SK-N-SH treated with all-trans-retinoic acid at 6 μM for 48 hours (cell line): Measurements from ENCODE around the gene TMEM107.

Source experiments
- ATAC-seq: fragments of 200-7000 bp; cut with Tn5 transposase; 3 replicates; pipeline ENCODE4 v1.9.1; 2020; ENCODE audit warnings: mild to moderate bottlenecking, moderate library complexity
- ARNTL ChIP-seq: fragments of 450-650 bp; formaldehyde crosslinking; IDR thresholded peaks from 2 replicates; pipeline ENCODE4 v1.5.0; 2020; ENCODE audit warnings: low read depth, mild to moderate bottlenecking, moderate library complexity, borderline replicate concordance
- CREB5 ChIP-seq: fragments of 250-450 bp; sonication (Bioruptor Pico); IDR thresholded peaks from 2 replicates; pipeline ENCODE4 v1.5.1; 2020; ENCODE audit warnings: low read depth, mild to moderate bottlenecking, moderate library complexity
- CSDC2 ChIP-seq: fragments of 250-450 bp; sonication (Bioruptor Pico); IDR thresholded peaks from 2 replicates; pipeline ENCODE4 v1.5.0; 2020; ENCODE audit warnings: mild to moderate bottlenecking, moderate library complexity
- CSRNP3 ChIP-seq: fragments of 250-450 bp; sonication (Bioruptor Pico); IDR thresholded peaks from 2 replicates; pipeline ENCODE4 v1.5.1; 2021; ENCODE audit warnings: mild to moderate bottlenecking, moderate library complexity
- ESRRG ChIP-seq: fragments of 250-450 bp; sonication (Bioruptor Pico); IDR thresholded peaks from 2 replicates; pipeline ENCODE4 v1.6.1; 2021; ENCODE audit warnings: mild to moderate bottlenecking
- GLIS3 ChIP-seq: fragments of 250-450 bp; sonication (Bioruptor Pico); IDR thresholded peaks from 2 replicates; pipeline ENCODE4 v1.5.0; 2020; ENCODE audit warnings: mild to moderate bottlenecking, moderate library complexity
- ISL1 ChIP-seq: fragments of 250-450 bp; sonication (Bioruptor Pico); IDR thresholded peaks from 2 replicates; pipeline ENCODE4 v2.1.2; 2022; ENCODE audit warnings: mild to moderate bottlenecking, moderate library complexity
- OSR1 ChIP-seq: fragments of 250-450 bp; sonication (Bioruptor Pico); IDR thresholded peaks from 2 replicates; pipeline ENCODE4 v1.8.0; 2022; ENCODE audit warnings: moderate library complexity, mild to moderate bottlenecking, inconsistent platforms
- PATZ1 ChIP-seq: fragments of 250-450 bp; sonication (Bioruptor Pico); IDR thresholded peaks from 2 replicates; pipeline ENCODE4 v1.8.0; 2020; ENCODE audit warnings: mild to moderate bottlenecking, moderate library complexity, borderline replicate concordance
- PPARA ChIP-seq: fragments of 250-450 bp; sonication (Bioruptor Pico); IDR thresholded peaks from 2 replicates; pipeline ENCODE4 v1.5.0; 2020; ENCODE audit warnings: mild to moderate bottlenecking, borderline replicate concordance
- RARB ChIP-seq: fragments of 250-450 bp; sonication (Bioruptor Pico); IDR thresholded peaks from 2 replicates; pipeline ENCODE4 v1.8.0; 2021; ENCODE audit warnings: mild to moderate bottlenecking, moderate library complexity
- SNAI2 ChIP-seq: fragments of 250-450 bp; sonication (Bioruptor Pico); IDR thresholded peaks from 2 replicates; pipeline ENCODE4 v1.5.0; 2020; ENCODE audit warnings: mild to moderate bottlenecking, moderate library complexity
- TOX ChIP-seq: fragments of 250-450 bp; sonication (Bioruptor Pico); IDR thresholded peaks from 2 replicates; pipeline ENCODE4 v1.8.0; 2021; ENCODE audit warnings: mild to moderate bottlenecking, moderate library complexity, borderline replicate concordance
- TSHZ2 ChIP-seq: fragments of 250-450 bp; sonication (Bioruptor Pico); IDR thresholded peaks from 2 replicates; pipeline ENCODE4 v1.5.0; 2020; ENCODE audit warnings: mild to moderate bottlenecking, moderate library complexity
- ZC3H10 ChIP-seq: fragments of 250-450 bp; sonication (Bioruptor Pico); IDR thresholded peaks from 2 replicates; pipeline ENCODE4 v1.5.1; 2021; ENCODE audit warnings: mild to moderate bottlenecking, moderate library complexity
- ZFP30 ChIP-seq: fragments of 450-650 bp; formaldehyde crosslinking; IDR thresholded peaks from 2 replicates; pipeline ENCODE4 v1.5.0; 2022; ENCODE audit warnings: mild to moderate bottlenecking, moderate library complexity
- ZNF565 ChIP-seq: fragments of 450-650 bp; formaldehyde crosslinking; conservative IDR thresholded peaks from 2 replicates; pipeline ENCODE4 v1.5.0; 2020; ENCODE audit warnings: low read depth, mild to moderate bottlenecking, moderate library complexity
- ZNF70 ChIP-seq: fragments of 450-650 bp; formaldehyde crosslinking; IDR thresholded peaks from 2 replicates; pipeline ENCODE4 v1.5.0; 2020; ENCODE audit warnings: mild to moderate bottlenecking, moderate library complexity
- ZNF8 ChIP-seq: fragments of 450-650 bp; formaldehyde crosslinking; IDR thresholded peaks from 2 replicates; pipeline ENCODE4 v1.5.0; 2020; ENCODE audit warnings: mild to moderate bottlenecking, moderate library complexity

TMEM107 gene

GRCh38 chr17:8141741-8142140 lies 34.4 kb downstream of the TMEM107 start:
- no peak for ATAC-seq
- TF ChIP-seq ISL1 (CRISPR knock-in tag) (no peak), TSHZ2 (no peak), GLIS3 (CRISPR knock-in tag) (no peak), RARB (CRISPR knock-in tag) (no peak), CREB5 (no peak), SNAI2 (CRISPR knock-in tag) (no peak), ZC3H10 (CRISPR knock-in tag) (no peak), ARNTL (CRISPR knock-in tag) (no peak), PPARA (CRISPR knock-in tag) (no peak), PATZ1 (CRISPR knock-in tag) (no peak), ESRRG (CRISPR knock-in tag) (no peak), CSRNP3 (CRISPR knock-in tag) (no peak), OSR1 (CRISPR knock-in tag) (no peak)
- TF ChIP-seq, all 23 proteins: peak for 0

GRCh38 chr17:8141045-8141444 lies 35.1 kb downstream of the TMEM107 start:
- no peak for ATAC-seq
- TF ChIP-seq ARNTL (CRISPR knock-in tag) (no peak), CREB5 (no peak), OSR1 (CRISPR knock-in tag) (no peak), ZFP30 (CRISPR knock-in tag) (no peak), CSRNP3 (CRISPR knock-in tag) (no peak), GLIS3 (CRISPR knock-in tag) (no peak), TOX (CRISPR knock-in tag) (no peak), ZNF565 (CRISPR knock-in tag) (no peak), ESRRG (CRISPR knock-in tag) (no peak), TSHZ2 (no peak), ZC3H10 (CRISPR knock-in tag) (no peak), CSDC2 (CRISPR knock-in tag) (no peak), SNAI2 (CRISPR knock-in tag) (no peak), ZNF70 (no peak), PPARA (CRISPR knock-in tag) (no peak), ZNF8 (no peak)
